ENCODE measurements around the gene MGRN1. TPM values are rescaled to one million over a fixed set of nuclear protein-coding genes. Genes with fewer than 3 reads are reported as not detected.

MGRN1 gene
- total RNA-seq, 3 donors from 2014 or later, result 26.7 to 28.5 (median 27.9) TPM

- Histone ChIP-seq H3K4me1 (peaks cover 0 to 4% of the 10 kb centered on the region in 2 donors), H3K9me3 (no peaks in the 10 kb centered on the region), H3K27ac (peak overlapping the region in 1 of 2 donors; percentile 32), H3K27me3 (no peaks in the 10 kb centered on the region), H3K4me3 (no peak overlapping the region), H3K36me3 (no peaks in the 10 kb centered on the region)
- intact Hi-C loops (cut with DNase I; ENCODE audit: low total_unique reads), result no loop called here
- DNase-seq (ENCODE audit: low spot score in 2 of 2), result no peak
- TF ChIP-seq POLR2AphosphoS5 (IDR thresholded peaks at IDR 0.05) (no peak), POLR2A (IDR thresholded peaks at IDR 0.05) (no peak)
- TF ChIP-seq, protein P1, sequence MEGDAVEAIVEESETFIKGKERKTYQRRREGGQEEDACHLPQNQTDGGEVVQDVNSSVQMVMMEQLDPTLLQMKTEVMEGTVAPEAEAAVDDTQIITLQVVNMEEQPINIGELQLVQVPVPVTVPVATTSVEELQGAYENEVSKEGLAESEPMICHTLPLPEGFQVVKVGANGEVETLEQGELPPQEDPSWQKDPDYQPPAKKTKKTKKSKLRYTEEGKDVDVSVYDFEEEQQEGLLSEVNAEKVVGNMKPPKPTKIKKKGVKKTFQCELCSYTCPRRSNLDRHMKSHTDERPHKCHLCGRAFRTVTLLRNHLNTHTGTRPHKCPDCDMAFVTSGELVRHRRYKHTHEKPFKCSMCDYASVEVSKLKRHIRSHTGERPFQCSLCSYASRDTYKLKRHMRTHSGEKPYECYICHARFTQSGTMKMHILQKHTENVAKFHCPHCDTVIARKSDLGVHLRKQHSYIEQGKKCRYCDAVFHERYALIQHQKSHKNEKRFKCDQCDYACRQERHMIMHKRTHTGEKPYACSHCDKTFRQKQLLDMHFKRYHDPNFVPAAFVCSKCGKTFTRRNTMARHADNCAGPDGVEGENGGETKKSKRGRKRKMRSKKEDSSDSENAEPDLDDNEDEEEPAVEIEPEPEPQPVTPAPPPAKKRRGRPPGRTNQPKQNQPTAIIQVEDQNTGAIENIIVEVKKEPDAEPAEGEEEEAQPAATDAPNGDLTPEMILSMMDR (IDR thresholded peaks at IDR 0.05), result no peak
Observed at GRCh38 chr16:4640572-4641305, 16.1 kb downstream of the MGRN1 start.

DNA sequence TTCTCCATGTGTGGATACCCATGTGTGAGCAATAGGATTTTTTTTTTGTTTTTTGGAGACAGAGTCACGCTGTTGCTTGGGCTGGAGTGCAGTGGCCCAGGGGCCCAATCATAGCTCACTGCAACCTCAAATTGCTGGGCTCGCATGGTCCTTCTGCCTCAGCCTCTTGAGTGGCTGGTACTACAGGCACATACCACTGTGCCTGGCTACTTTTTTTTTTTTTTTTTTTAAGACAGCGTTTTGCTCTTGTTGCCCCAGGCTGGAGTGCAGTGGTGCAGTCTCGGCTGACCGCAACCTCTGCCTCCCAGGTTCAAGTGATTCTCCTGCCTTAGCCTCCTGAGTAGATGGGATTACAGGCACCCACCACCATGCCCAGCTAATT is 16.7 kb downstream of the MGRN1 start:
- DNase-seq (ENCODE audit: low spot score in 2 of 2), result no peak
- intact Hi-C loops (cut with DNase I; ENCODE audit: low total_unique reads), result no loop called here
- H3K27ac ChIP-seq, result no peak overlapping the region
- peaks cover 0 to 4% of the 10 kb centered on the region in 2 donors for H3K4me1 ChIP-seq
- TF ChIP-seq POLR2AphosphoS5 (IDR thresholded peaks at IDR 0.05) (no peak), POLR2A (IDR thresholded peaks at IDR 0.05) (no peak)
- TF ChIP-seq, protein P1 (IDR thresholded peaks at IDR 0.05), result no peak
- no peaks in the 10 kb centered on the region for H3K27me3 ChIP-seq
- no peak overlapping the region for H3K4me3 ChIP-seq
- no peaks in the 10 kb centered on the region for H3K36me3 ChIP-seq
- H3K9me3 ChIP-seq, result no peaks in the 10 kb centered on the region

GRCh38 chr16:4641895-4642294 is 17.3 kb downstream of the MGRN1 start:
- H3K4me3 ChIP-seq, result no peak overlapping the region
- DNase-seq (ENCODE audit: low spot score in 2 of 2), result no peak
- H3K36me3 ChIP-seq, result no peaks in the 10 kb centered on the region
- H3K27me3 ChIP-seq, result no peaks in the 10 kb centered on the region
- H3K27ac ChIP-seq, result no peak overlapping the region
- intact Hi-C loops (cut with DNase I; ENCODE audit: low total_unique reads), result no loop called here
- no peak for TF ChIP-seq POLR2A (IDR thresholded peaks at IDR 0.05)
- TF ChIP-seq, protein P1 (IDR thresholded peaks at IDR 0.05), result no peak
- TF ChIP-seq POLR2AphosphoS5 (IDR thresholded peaks at IDR 0.05), result no peak
- H3K9me3 ChIP-seq, result no peaks in the 10 kb centered on the region
- H3K4me1 ChIP-seq, result peaks cover 0 to 4% of the 10 kb centered on the region in 2 donors

- H3K4me3 ChIP-seq, result no peak overlapping the region
- no peaks in the 10 kb centered on the region for H3K27me3 ChIP-seq
- intact Hi-C loops (cut with DNase I; ENCODE audit: low total_unique reads), result no loop called here
- H3K36me3 ChIP-seq, result no peaks in the 10 kb centered on the region
- TF ChIP-seq POLR2A (IDR thresholded peaks at IDR 0.05) (no peak), POLR2AphosphoS5 (IDR thresholded peaks at IDR 0.05) (no peak)
- TF ChIP-seq, protein P1 (IDR thresholded peaks at IDR 0.05), result no peak
- H3K27ac ChIP-seq, result no peak overlapping the region
- no peak for DNase-seq (ENCODE audit: low spot score in 2 of 2)
- no peaks in the 10 kb centered on the region for H3K4me1 ChIP-seq
- H3K9me3 ChIP-seq, result no peaks in the 10 kb centered on the region
Observed at GRCh38 chr16:4646773-4647643, 22.4 kb downstream of the MGRN1 start.

DNA sequence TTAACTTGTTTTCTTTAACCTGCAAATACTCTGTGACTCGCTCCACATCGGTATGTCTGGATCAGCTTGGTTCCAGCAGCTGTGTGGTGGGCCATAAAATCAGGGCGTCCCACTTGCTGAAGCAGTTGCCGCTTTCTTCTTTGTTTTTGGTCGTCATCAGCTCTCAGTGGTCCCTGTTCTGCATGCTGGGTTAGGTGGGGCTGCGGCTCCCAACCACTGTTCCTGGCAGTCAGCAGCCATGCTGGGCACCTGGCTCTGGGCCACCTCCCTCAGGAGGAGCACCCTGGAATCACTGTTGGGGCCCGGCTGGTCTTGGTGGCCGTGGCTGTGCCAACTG is 23.0 kb downstream of the MGRN1 start:
- intact Hi-C loops (cut with DNase I; ENCODE audit: low total_unique reads), result no loop called here
- no peaks in the 10 kb centered on the region for H3K27me3 ChIP-seq
- no peak overlapping the region for H3K27ac ChIP-seq
- TF ChIP-seq, protein P1 (IDR thresholded peaks at IDR 0.05), result no peak
- TF ChIP-seq POLR2AphosphoS5 (IDR thresholded peaks at IDR 0.05) (no peak), POLR2A (IDR thresholded peaks at IDR 0.05) (no peak)
- no peak overlapping the region for H3K4me3 ChIP-seq
- no peaks in the 10 kb centered on the region for H3K9me3 ChIP-seq
- DNase-seq (ENCODE audit: low spot score in 2 of 2), result no peak
- no peaks in the 10 kb centered on the region for H3K36me3 ChIP-seq
- H3K4me1 ChIP-seq, result no peaks in the 10 kb centered on the region
